Transverse colon (tissue), 4 donors: Measurements from ENCODE around the gene TNFRSF11A. TPM values are rescaled to one million over a fixed set of nuclear protein-coding genes. Genes with fewer than 3 reads are reported as not detected.

Source experiments
- DNase-seq: peaks from one replicate; pipeline ENCODE4 v3.0.0-alpha.2; 2019
- H3K27ac ChIP-seq, 4 donors: fragments of 200-600 bp; sonication (generic); 2 replicates each; pipeline ENCODE4 v1.5.1; 2016 to 2018; ENCODE audit warnings: inconsistent platforms in 4 of 4
- H3K27me3 ChIP-seq: fragments of 200-600 bp; sonication (generic); 2 replicates; pipeline ENCODE4 v1.5.1; 2017; ENCODE audit warnings: inconsistent platforms
- H3K36me3 ChIP-seq, 4 donors: fragments of 200-600 bp; sonication (generic); 2 replicates each; pipeline ENCODE4 v1.5.1; 2017 to 2019; ENCODE audit warnings: inconsistent platforms in 4 of 4
- H3K4me1 ChIP-seq, 4 donors: fragments of 200-600 bp; sonication (generic); 2 replicates each; pipeline ENCODE4 v1.5.1; 2017 to 2020; ENCODE audit warnings: inconsistent platforms in 4 of 4
- H3K4me3 ChIP-seq, 4 donors: fragments of 200-600 bp; sonication (generic); 1 replicate in 1 of 4; 2 replicates in 3 of 4; pipeline versions ENCODE4 v1.5.1 to v1.6.1; 2017 to 2019; ENCODE audit warnings: inconsistent platforms in 4 of 4
- H3K9me3 ChIP-seq, 2 donors: fragments of 200-600 bp; sonication (generic); 2 replicates each; pipeline ENCODE4 v1.5.1; 2017 to 2019; ENCODE audit warnings: inconsistent platforms in 2 of 2
- CTCF ChIP-seq, 5 experiments: fragments of 200-600 bp in 3 of 5; fragments of 450-650 bp in 2 of 5; sonication (generic) in 3 of 5; IDR thresholded peaks; 1 replicate in 2 of 5; 2 replicates in 3 of 5; pipeline ENCODE4 v1.5.1; 2016 to 2017; ENCODE audit warnings: antibody characterized with exemption in 5 of 5, inconsistent platforms in 3 of 5, mild to moderate bottlenecking in 2 of 5, moderate library complexity in 1 of 5
- EP300 ChIP-seq: sonication (generic); formaldehyde crosslinking; IDR thresholded peaks from one replicate; pipeline ENCODE4 v1.6.1; 2017; ENCODE audit warnings: antibody characterized with exemption, low read depth
- POLR2A ChIP-seq: fragments of 450-650 bp; IDR thresholded peaks from one replicate; pipeline ENCODE4 v1.6.1; 2016; ENCODE audit warnings: antibody characterized with exemption, mild to moderate bottlenecking, moderate library complexity
- POLR2AphosphoS5 ChIP-seq, 3 donors: sonication (generic); formaldehyde crosslinking; IDR thresholded peaks; one replicate each; pipeline ENCODE4 v1.6.1; 2016; ENCODE audit warnings: antibody characterized with exemption in 3 of 3
- WGBS, 2 donors: methylation state at CpG; one replicate each; pipeline ENCODE4 v1.1.5; 2018; ENCODE audit warnings: low coverage in 1 of 2; 5-methylcytosine and 5-hydroxymethylcytosine counted together
- in situ Hi-C, 4 donors: fragments of 200-750 bp; cut with MboI; loops; one replicate each; pipeline versions ENCODE4 v1.15.0 to v1.15.1; 2017; ENCODE audit warnings: low sequenced_read_pairs in 3 of 4, low pct_ligation_motif_present in 1 of 4, low pct_unique_long_range_greater_than_20kb in 1 of 4
- intact Hi-C: fragments of 100-400 bp; cut with DNase I; formaldehyde crosslinking; loops from one replicate; pipeline ENCODE4 v1.15.1; 2023; ENCODE audit warnings: low total_unique reads
- total RNA-seq, 4 donors: library from RNA; depleted of rRNA; stranded (reverse); fragments of >200 nt; gene quantifications; one replicate each; pipeline ENCODE4 v1.1.0, GENCODE V29; 2016

The TNFRSF11A gene
- total RNA-seq, 4 donors from 2014 or later, result 23.9 to 59.9 (median 31.6) TPM

GRCh38 chr18:62285281-62285680 lies 39.8 kb upstream of the TNFRSF11A start:
- TF ChIP-seq CTCF (IDR thresholded peaks at IDR 0.05), result no peak
- TF ChIP-seq EP300, result no peak
- no peak for TF ChIP-seq POLR2A
- TF ChIP-seq POLR2AphosphoS5 (IDR thresholded peaks at IDR 0.05), result no peak
- intact Hi-C loops (no loop called here), in situ Hi-C loops (no loop called here)
- WGBS, 2 donors, result 89 to 93% methylated on average over 4 to 6 of the region's 6 CpGs
- Histone ChIP-seq H3K4me3 (no peak overlapping the region), H3K9me3 (no peaks in the 10 kb centered on the region), H3K36me3 (peaks cover 0 to 28% (median 0%) of the 10 kb centered on the region in 4 donors), H3K27me3 (no peaks in the 10 kb centered on the region), H3K4me1 (peaks cover 0 to 56% (median 26%) of the 10 kb centered on the region in 4 donors), H3K27ac (no peak overlapping the region)
- no peak for DNase-seq

DNA sequence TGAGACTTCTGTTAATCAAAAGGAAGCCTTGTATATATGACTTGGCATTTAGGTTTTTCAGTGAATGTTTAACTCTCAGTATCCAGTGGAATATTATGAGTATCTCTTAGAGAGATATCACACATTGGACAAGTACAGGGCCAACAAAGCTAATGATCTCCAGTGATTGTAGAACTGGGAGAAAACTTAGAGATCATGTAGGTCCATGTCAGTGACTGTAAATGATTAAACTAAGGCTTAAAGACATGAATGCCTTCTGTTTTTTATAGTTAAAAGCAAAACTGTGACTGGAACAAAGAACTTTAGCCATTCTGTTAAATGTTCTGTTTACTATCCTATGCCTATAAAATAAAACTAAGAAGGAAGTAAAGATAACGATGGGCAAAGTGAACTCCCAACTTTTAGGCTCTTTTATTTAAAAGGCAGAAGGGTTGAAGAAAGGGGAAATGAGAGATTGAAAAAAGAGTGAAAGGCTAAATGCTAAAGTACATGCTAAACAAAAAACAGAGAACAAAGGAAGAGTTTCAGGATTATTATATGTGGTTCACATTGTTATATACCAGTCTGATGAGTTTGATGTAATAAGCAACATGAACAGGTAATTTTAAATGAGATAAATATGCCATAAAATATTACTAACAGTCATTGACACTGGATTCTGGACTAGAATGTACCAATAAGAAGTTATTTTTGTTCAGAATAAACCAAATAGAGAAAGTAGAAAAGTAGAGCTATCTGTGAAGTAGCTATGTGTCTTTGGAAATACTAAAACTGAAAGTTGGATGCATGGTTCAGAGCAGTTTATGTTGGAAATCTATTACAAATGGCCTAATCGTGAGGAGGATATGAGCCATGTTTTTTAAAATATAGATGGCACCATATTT lies 37.1 kb upstream of the TNFRSF11A start:
- intact Hi-C loops (no loop called here), in situ Hi-C loops (no loop called here)
- H3K36me3 ChIP-seq, result peaks cover 0 to 26% (median 5%) of the 10 kb centered on the region in 4 donors
- no peak overlapping the region for H3K4me3 ChIP-seq
- peak overlapping the region; percentile 49 to 66 (median 52) for H3K27ac ChIP-seq
- 31 to 37% methylated on average over 2 of the region's 2 CpGs for whole genome bisulfite sequencing, 2 donors
- peaks cover 0 to 46% (median 26%) of the 10 kb centered on the region in 4 donors for H3K4me1 ChIP-seq
- no peak for TF ChIP-seq POLR2A
- no peak for TF ChIP-seq EP300
- no peak for TF ChIP-seq CTCF (IDR thresholded peaks at IDR 0.05)
- no peak for TF ChIP-seq POLR2AphosphoS5 (IDR thresholded peaks at IDR 0.05)
- no peaks in the 10 kb centered on the region for H3K9me3 ChIP-seq
- no peak for DNase-seq
- H3K27me3 ChIP-seq, result no peaks in the 10 kb centered on the region

- in situ Hi-C loops (no loop called here), intact Hi-C loops (no loop called here)
- peak overlapping the region; percentile 49 to 66 (median 52) for H3K27ac ChIP-seq
- no peaks in the 10 kb centered on the region for H3K9me3 ChIP-seq
- peaks cover 0 to 46% (median 26%) of the 10 kb centered on the region in 4 donors for H3K4me1 ChIP-seq
- WGBS, 2 donors, result 48 to 76% methylated on average over 2 of the region's 2 CpGs
- TF ChIP-seq CTCF (IDR thresholded peaks at IDR 0.05) (no peak), EP300 (no peak), POLR2A (no peak), POLR2AphosphoS5 (IDR thresholded peaks at IDR 0.05) (no peak)
- H3K27me3 ChIP-seq, result no peaks in the 10 kb centered on the region
- peaks cover 0 to 26% (median 5%) of the 10 kb centered on the region in 4 donors for H3K36me3 ChIP-seq
- no peak for DNase-seq
- no peak overlapping the region for H3K4me3 ChIP-seq
Measured at GRCh38 chr18:62288665-62289008, 36.5 kb upstream of the TNFRSF11A start.

DNA sequence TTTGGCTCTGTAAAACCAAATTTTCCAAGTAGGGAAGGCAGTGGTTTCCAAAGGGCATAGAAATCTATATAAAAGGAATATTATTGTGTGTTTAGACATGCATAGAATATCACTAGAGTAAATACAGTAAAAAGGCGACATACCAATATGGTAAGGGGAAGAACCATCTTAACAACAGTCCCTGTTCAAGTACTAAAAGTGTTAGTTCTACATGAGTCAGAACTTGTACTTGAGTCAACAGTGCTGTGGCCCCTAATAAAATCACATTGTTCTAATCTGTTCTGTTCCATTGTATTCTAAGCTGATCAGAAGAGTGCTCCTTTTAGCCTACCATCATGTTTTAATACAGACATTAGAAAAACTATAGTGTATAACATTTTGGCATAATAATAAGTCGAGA lies 36.1 kb upstream of the TNFRSF11A start:
- Histone ChIP-seq H3K9me3 (no peaks in the 10 kb centered on the region), H3K36me3 (peaks cover 0 to 26% (median 5%) of the 10 kb centered on the region in 4 donors), H3K27me3 (no peaks in the 10 kb centered on the region), H3K4me3 (no peak overlapping the region), H3K27ac (peak overlapping the region; percentile 49 to 66 (median 52)), H3K4me1 (peaks cover 0 to 46% (median 26%) of the 10 kb centered on the region in 4 donors)
- in situ Hi-C loops (no loop called here), intact Hi-C loops (no loop called here)
- no peak for TF ChIP-seq POLR2A
- no peak for TF ChIP-seq EP300
- TF ChIP-seq POLR2AphosphoS5 (IDR thresholded peaks at IDR 0.05), result no peak
- no peak for TF ChIP-seq CTCF (IDR thresholded peaks at IDR 0.05)
- 58 to 71% methylated on average over 2 of the region's 2 CpGs for WGBS, 2 donors
- DNase-seq, result no peak
